Ishikawa (cell line): ENCODE data around the gene BEND7.

Experiments
- CEBPB ChIP-seq: IDR thresholded peaks from 2 replicates; pipeline ENCODE4 v1.6.1; 2012
- EGR1 ChIP-seq: IDR thresholded peaks from 2 replicates; pipeline ENCODE4 v1.6.1; 2012
- EP300 ChIP-seq: IDR thresholded peaks from 2 replicates; pipeline ENCODE4 v1.6.1; 2012; ENCODE audit warnings: borderline replicate concordance
- MAX ChIP-seq: IDR thresholded peaks from 2 replicates; pipeline ENCODE4 v1.6.1; 2012
- RAD21 ChIP-seq: IDR thresholded peaks from 2 replicates; pipeline ENCODE4 v1.6.1; 2012; ENCODE audit warnings: low read depth
- TAF1 ChIP-seq: IDR thresholded peaks from 2 replicates; pipeline ENCODE4 v1.6.1; 2012; ENCODE audit warnings: low read depth, mild to moderate bottlenecking
- TEAD4 ChIP-seq: IDR thresholded peaks from 2 replicates; pipeline ENCODE4 v1.6.1; 2012
- USF1 ChIP-seq: IDR thresholded peaks from 2 replicates; pipeline ENCODE4 v1.6.1; 2012
- TF ChIP-seq, protein P1 (sequence below): IDR thresholded peaks from 2 replicates; pipeline ENCODE4 v1.6.1; 2012; ENCODE audit warnings: low read depth, mild to moderate bottlenecking

GRCh38 chr10:13404791-13405190 lies 124.0 kb downstream of the BEND7 start:
- TF ChIP-seq, protein P1, sequence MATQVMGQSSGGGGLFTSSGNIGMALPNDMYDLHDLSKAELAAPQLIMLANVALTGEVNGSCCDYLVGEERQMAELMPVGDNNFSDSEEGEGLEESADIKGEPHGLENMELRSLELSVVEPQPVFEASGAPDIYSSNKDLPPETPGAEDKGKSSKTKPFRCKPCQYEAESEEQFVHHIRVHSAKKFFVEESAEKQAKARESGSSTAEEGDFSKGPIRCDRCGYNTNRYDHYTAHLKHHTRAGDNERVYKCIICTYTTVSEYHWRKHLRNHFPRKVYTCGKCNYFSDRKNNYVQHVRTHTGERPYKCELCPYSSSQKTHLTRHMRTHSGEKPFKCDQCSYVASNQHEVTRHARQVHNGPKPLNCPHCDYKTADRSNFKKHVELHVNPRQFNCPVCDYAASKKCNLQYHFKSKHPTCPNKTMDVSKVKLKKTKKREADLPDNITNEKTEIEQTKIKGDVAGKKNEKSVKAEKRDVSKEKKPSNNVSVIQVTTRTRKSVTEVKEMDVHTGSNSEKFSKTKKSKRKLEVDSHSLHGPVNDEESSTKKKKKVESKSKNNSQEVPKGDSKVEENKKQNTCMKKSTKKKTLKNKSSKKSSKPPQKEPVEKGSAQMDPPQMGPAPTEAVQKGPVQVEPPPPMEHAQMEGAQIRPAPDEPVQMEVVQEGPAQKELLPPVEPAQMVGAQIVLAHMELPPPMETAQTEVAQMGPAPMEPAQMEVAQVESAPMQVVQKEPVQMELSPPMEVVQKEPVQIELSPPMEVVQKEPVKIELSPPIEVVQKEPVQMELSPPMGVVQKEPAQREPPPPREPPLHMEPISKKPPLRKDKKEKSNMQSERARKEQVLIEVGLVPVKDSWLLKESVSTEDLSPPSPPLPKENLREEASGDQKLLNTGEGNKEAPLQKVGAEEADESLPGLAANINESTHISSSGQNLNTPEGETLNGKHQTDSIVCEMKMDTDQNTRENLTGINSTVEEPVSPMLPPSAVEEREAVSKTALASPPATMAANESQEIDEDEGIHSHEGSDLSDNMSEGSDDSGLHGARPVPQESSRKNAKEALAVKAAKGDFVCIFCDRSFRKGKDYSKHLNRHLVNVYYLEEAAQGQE = no peak
- TF ChIP-seq EP300 (no peak), USF1 (no peak; the same call in 1 of the 2 replicates), RAD21 (no peak), TAF1 (no peak), TEAD4 (no peak), MAX (0 out of 2 replicates have a peak, but pooled peaks have one; percentile 28), CEBPB (no peak), EGR1 (no peak)
